ENCODE data around the gene DBNDD1. TPM values are rescaled to one million over a fixed set of nuclear protein-coding genes. Genes with fewer than 3 reads are reported as not detected.

DBNDD1 gene
- polyA plus RNA-seq, 4 donors, result 2.7 to 14.4 (median 12.6) TPM

DNA sequence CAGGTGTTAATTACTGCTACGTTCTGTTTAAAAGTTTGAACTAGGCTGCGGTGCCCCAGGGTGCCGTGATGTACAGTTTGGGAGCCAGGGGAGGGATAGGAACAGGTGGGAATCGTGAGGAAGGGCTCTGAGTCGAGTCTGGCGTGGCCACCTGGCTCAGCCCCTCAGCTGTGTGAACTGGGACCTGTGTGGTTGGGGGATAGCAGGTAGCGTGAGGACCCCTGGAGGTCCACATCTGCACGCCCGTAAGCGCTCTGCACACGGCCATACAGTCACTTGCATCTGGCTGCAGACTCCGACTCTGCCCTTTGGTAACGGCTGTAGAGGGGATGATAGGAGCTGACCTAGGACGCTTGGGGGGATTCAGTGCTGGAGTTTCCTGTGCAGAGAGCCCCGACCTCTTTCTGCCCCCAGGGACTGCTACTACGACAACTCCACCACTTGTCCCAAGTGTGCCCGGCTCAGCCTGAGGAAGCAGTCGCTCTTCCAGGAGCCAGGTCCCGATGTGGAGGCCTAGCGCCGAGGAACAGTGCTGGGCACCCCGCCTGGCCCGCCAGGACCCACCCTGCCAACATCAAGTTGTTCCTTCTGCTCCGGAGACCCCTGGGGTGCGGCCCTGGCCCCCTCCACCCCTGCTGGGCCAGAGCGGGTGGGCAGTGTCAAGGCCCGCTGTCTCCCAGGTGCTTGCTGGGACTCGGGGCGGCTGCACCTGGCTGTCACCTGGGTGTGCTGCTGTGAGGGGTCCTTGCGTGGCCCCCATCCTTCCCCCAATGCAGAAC, 53.6 kb downstream of the DBNDD1 start:
- no peak for DNase-seq (ENCODE audit: low read depth in 4 of 4, low spot score in 3 of 4)

DNA sequence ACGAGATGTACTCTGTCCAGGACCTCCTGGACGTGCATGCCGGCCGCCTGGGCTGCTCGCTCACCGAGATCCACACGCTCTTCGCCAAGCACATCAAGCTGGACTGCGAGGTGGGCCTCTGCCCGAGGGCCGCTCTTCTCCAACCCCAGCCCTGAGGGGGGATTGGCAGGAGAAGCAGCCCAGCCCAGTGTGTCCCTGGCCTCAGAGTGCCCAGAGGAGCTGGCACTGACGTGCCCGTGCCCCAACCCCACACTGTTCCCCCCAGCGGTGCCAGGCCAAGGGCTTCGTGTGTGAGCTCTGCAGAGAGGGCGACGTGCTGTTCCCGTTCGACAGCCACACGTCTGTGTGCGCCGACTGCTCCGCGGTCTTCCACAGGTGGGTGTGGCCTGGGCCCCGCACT, 55.1 kb downstream of the DBNDD1 start:
- no peak for DNase-seq (ENCODE audit: low read depth in 4 of 4, low spot score in 3 of 4)

DNA sequence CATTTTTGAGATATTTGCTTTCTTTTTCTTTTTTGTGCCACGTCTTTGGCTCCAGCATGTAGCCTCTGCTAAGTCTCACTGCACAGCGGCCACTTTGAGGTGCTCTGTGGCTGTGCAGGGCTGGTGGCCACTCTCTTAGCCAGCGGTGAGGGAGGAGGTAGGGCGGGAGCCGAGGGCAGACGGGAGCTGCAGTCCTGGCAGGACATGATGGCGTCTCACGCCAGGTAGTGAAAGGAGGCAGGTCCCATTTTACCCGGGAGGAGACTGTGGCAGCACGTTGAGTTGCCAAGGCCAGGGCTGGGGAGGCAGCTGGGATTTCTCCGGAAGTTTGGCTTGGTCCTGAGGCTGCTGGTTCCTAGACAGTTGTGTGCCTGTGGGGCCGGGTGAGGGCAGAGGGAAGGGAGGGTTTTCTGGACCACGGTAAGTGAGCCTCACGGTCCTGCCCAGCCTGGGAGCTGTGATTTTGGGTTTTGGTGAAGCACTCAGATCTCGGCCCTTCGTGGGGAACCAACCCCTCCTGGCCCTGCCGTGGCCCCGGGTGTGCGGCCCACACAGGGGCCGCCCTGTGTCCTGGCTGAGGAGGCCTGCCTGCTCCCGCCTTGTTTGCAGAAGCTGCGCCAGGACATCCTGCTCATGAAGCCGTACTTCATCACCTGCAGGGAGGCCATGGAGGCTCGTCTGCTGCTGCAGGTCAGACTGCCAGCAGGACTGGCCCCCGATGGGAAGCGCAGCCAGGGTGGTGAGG, 56.3 kb downstream of the DBNDD1 start:
- DNase-seq (ENCODE audit: low read depth in 4 of 4, low spot score in 3 of 4), result no peak

DNA sequence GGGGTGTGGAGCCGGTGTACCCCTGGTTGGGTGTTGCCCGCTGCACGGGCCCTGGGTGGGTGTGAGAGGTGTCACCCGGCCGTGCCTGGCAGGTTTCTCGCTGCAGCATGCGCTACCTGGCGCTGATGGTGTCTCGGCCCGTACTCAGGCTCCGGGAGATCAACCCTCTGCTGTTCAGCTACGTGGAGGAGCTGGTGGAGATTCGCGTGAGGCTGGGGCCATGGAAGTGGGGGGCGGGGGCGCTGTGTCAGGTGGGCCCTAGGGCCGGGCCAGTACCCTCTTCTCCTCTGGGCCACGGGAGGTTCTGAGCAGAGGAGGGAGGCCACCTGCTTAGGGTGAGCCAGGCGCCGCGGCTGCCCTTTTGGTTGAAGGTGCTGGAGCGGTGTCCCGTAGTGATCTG, 57.3 kb downstream of the DBNDD1 start:
- DNase-seq (ENCODE audit: low read depth in 4 of 4, low spot score in 3 of 4), result no peak

DNA sequence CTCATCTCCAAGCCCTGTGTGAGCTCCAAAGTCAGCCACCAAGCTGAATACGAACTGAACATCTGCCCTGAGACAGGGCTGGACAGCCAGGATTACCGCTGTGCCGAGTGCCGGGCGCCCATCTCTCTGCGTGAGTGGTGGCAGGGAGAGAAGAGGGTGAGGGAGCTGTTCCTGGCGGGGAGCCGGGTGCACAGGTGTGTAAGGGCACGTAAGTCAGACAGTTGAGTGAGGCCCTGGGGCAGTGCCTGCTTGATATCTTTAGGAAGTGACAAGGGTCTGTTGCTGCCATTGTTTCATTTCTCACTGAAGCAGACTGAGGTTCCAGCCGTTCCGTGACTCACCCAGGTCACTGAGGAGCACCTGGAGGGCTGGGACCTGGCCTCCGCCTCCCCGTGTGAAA, 58.3 kb downstream of the DBNDD1 start:
- DNase-seq (ENCODE audit: low read depth in 4 of 4, low spot score in 3 of 4), result no peak

DNA sequence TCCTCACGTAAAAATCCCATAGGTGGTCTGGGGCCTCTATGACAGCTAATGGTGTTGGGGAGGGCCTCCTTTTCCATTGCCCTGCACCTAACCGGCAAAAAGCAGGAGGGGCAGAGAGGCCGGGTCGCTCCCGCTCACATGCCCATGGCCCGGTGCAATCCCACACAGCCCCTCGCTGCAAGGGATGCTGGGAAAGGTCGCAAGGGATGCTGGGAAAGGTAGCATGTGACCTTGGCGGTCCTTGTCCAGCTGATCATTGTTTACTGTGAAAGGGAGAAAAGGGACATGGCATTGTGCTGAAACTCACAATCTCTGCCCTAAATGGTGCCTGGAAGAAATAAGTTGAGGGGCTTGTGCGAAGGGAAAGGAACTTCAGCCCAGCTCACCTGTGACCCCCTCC, 60.7 kb downstream of the DBNDD1 start:
- DNase-seq (ENCODE audit: low read depth in 4 of 4, low spot score in 3 of 4), result no peak

DNA sequence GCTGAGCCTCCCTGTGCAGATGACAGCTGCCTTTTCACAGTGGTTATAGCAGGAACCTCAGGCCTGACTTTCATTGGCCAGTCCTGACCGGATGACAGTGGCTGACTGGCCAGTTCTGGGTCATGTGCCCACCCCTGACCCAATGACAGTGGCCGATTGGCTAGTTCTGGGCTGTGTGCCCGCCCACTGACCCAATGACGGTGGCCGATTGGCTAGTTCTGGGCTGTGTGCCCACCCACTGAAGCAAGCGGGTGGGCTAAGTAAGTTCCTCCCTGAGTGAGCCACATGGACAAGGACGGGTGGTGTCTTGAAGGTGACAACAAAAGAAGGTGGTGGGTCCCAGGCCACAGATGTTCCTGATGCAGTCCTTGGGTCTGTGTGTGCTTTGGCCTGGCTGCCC, 61.2 kb downstream of the DBNDD1 start:
- no peak for DNase-seq (ENCODE audit: low read depth in 4 of 4, low spot score in 3 of 4)

DNA sequence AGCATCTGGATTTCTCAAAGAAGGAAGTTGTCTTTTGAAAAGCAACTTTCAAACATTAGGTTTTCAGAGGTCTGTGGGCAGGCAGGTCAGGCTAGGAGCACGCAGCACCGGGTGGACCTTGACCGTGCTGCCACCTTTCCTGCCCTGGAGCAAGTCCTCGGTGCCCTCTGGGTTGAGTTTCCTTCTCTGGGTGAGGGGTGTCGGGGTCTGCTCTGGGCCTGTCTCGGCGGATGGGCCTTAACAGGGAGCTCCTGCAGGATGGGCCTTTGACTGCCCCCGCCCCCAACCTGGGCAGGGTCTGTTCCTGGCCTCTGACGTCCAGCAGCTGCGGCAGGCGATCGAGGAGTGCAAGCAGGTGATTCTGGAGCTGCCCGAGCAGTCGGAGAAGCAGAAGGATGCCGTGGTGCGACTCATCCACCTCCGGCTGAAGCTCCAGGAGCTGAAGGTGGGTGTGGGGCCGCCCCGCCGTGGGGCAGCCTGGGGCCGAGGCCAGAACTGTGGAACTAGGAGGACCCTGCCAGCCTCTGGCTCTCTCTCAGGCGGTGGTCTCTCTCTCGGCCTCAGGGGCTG, 62.0 kb downstream of the DBNDD1 start:
- DNase-seq (ENCODE audit: low read depth in 4 of 4, low spot score in 3 of 4), result no peak

DNA sequence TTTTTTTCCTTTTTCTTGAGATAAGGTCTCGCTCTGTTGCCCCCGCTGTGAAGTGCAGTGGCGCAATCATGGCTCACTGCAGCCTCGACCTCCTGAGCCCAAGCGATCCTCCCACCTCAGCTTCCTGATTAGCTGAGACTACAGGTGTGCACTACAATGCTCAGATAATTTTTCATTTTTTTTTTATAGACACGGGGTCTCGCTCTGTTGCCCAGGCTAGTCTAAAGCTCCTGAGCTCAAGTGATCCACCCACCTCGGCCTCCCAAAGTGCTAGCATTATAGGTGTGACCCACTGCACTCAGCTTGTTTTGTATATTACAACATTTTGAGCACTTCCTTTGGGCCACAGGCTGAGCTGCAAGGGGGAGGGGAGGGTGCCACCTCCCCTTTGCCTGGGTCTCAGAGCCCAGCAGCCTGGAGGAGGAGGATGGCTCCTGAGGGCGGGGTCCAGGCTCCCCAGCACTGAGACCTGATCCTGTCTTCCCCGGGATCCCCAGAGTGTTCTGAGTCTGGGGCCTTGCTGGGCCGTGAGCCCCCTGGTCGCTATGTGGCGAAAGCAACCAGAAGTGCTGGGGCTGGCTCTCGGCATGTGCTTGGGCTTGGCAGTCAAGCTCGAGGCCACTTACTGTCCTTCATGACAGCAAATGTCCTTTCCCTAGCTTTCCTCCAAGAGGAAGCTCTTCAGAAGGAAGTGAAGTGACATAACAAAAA, 62.6 kb downstream of the DBNDD1 start:
- no peak for DNase-seq (ENCODE audit: low read depth in 4 of 4, low spot score in 3 of 4)

DNA sequence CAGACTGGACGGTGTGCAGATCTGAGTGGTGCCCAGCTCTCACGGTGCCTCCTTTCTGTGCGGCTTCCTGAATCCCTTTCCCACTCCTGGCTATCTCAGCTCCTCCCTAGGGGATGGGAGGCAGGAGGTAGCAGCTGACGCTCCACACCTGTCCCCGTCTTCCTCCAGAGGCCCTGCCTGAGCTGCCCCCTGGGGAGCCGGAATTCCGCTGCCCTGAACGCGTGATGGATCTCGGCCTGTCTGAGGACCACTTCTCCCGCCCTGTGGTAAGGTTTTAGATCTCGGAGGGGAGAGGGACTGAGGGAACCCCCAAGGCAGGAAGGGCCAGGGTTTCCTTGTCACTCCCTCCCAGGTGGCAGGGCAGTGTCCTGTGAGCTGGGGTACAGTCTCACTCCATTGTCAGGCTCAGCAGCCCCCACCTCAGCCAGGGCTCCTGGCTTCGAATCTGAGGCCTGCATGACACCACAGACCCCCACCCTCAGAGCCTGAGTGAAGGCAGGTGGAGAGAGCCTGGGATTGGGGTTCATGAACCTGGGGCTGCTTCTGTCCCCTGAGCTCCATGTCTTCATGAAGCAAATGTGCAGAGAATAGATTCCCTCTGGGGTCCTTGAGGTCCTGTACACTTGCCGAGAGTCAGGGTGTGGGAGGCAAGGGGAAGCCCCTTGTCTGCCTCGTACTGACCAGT, 64.1 kb downstream of the DBNDD1 start:
- no peak for DNase-seq (ENCODE audit: low read depth in 4 of 4, low spot score in 3 of 4)

Other genes with a start within 250 kb of the DBNDD1 start
- 10 to 100 TPM; 16.6 to 43.1 (median 27.5) TPM for gene FANCA, start 202.8 kb downstream of the DBNDD1 start, polyA plus RNA-seq (ENCODE audit: insufficient read length in 4 of 4)
- 10 to 100 TPM in 2 of 4 donors, 1 to 10 TPM in 2; 5.2 to 25.6 (median 9.2) TPM for gene SPIRE2, start 191.0 kb downstream of the DBNDD1 start, polyA plus RNA-seq (ENCODE audit: insufficient read length in 4 of 4)
- 100 to 1,000 TPM in 3 of 4 donors, 10 to 100 TPM in 1; 94.8 to 165 (median 129) TPM for gene TCF25, start 145.9 kb downstream of the DBNDD1 start, polyA plus RNA-seq (ENCODE audit: insufficient read length in 4 of 4)
- gene MC1R, start 100.6 kb downstream of the DBNDD1 start, polyA plus RNA-seq (ENCODE audit: insufficient read length in 4 of 4), result 1 to 10 TPM; 2.2 to 8.6 (median 3.0) TPM
- 10 to 100 TPM in 3 of 4 donors, 1 to 10 TPM in 1; 9.0 to 20.2 (median 12.6) TPM for gene TUBB3, start 96.1 kb downstream of the DBNDD1 start, polyA plus RNA-seq (ENCODE audit: insufficient read length in 4 of 4)
- 10 to 100 TPM; 34.6 to 54.4 (median 38.4) TPM for gene DEF8, start 70.7 kb downstream of the DBNDD1 start, polyA plus RNA-seq (ENCODE audit: insufficient read length in 4 of 4)
- 1 to 10 TPM in 1 of 4 donors, under 1 TPM in 3; 0.13 to 1.2 (median 0.38) TPM for gene PRDM7, start 57.9 kb upstream of the DBNDD1 start, polyA plus RNA-seq (ENCODE audit: insufficient read length in 4 of 4)

Data from left renal pelvis (tissue), 4 donors.